Loucy (cell line): ENCODE results near the gene CUL9.

Experiments
- H2AFZ ChIP-seq: fragments of 200-600 bp; sonication (generic); 2 replicates; pipeline ENCODE4 v1.6.0; 2016; ENCODE audit warnings: antibody characterized with exemption, mild to moderate bottlenecking, low read length, moderate library complexity
- H3F3A ChIP-seq: fragments of 200-600 bp; 2 replicates; pipeline ENCODE4 v1.6.0; 2016; ENCODE audit warnings: antibody characterized with exemption, low read depth, mild to moderate bottlenecking
- H3K27me3 ChIP-seq: fragments of 200-600 bp; sonication (generic); 2 replicates; pipeline ENCODE4 v1.6.1; 2014; ENCODE audit warnings: low read length, mild to moderate bottlenecking; ENCODE audit not compliant: insufficient read depth, poor library complexity, severe bottlenecking
- H3K36me3 ChIP-seq: fragments of 200-600 bp; sonication (generic); 2 replicates; pipeline ENCODE4 v1.6.1; 2016; ENCODE audit warnings: low read length; ENCODE audit not compliant: insufficient read depth
- H3K4me1 ChIP-seq: fragments of 200-600 bp; sonication (generic); 2 replicates; pipeline ENCODE4 v1.5.1; 2014; ENCODE audit warnings: low read length, mild to moderate bottlenecking; ENCODE audit not compliant: insufficient read depth, poor library complexity, severe bottlenecking
- H3K4me2 ChIP-seq: fragments of 200-600 bp; sonication (generic); 2 replicates; pipeline ENCODE4 v1.6.0; 2014; ENCODE audit warnings: antibody characterized with exemption, low read length, low read depth, mild to moderate bottlenecking; ENCODE audit not compliant: poor library complexity, severe bottlenecking
- H3K4me3 ChIP-seq: fragments of 200-600 bp; sonication (generic); 2 replicates; pipeline ENCODE4 v1.5.1; 2014; ENCODE audit warnings: low read length, mild to moderate bottlenecking, mixed read lengths; ENCODE audit not compliant: poor library complexity, severe bottlenecking
- H3K79me2 ChIP-seq: fragments of 200-600 bp; sonication (generic); 2 replicates; pipeline ENCODE4 v1.6.1; 2014; ENCODE audit warnings: low read length; ENCODE audit not compliant: insufficient read depth
- H3K9ac ChIP-seq: fragments of 200-600 bp; sonication (generic); 2 replicates; pipeline ENCODE4 v1.6.0; 2014; ENCODE audit warnings: mild to moderate bottlenecking, low read depth, low read length, moderate library complexity; ENCODE audit not compliant: poor library complexity, severe bottlenecking
- H3K9me2 ChIP-seq: fragments of 200-600 bp; sonication (generic); replicated peaks from 2 replicates; pipeline ENCODE4 v1.6.1; 2016; ENCODE audit warnings: low read depth, low read length, mixed read lengths
- H3K9me3 ChIP-seq: fragments of 200-600 bp; sonication (generic); 2 replicates; pipeline ENCODE4 v1.6.1; 2014; ENCODE audit warnings: mild to moderate bottlenecking, antibody characterized with exemption, low read length, low read depth; ENCODE audit not compliant: insufficient read depth
- H4K20me1 ChIP-seq: fragments of 200-600 bp; sonication (generic); 2 replicates; pipeline ENCODE4 v1.6.0; 2014; ENCODE audit warnings: antibody characterized with exemption, low read length, mild to moderate bottlenecking; ENCODE audit not compliant: insufficient read depth, poor library complexity, severe bottlenecking
- CTCF ChIP-seq: fragments of 200-600 bp; sonication (generic); conservative IDR thresholded peaks from 2 replicates; pipeline ENCODE4 v1.5.1; 2014; ENCODE audit warnings: mild to moderate bottlenecking, antibody characterized with exemption, low read length
- EZH2phosphoT487 ChIP-seq: fragments of 200-600 bp; IDR thresholded peaks from 2 replicates; pipeline ENCODE4 v1.6.1; 2018; ENCODE audit warnings: antibody characterized with exemption, mild to moderate bottlenecking, moderate library complexity, borderline replicate concordance

Gene CUL9

GRCh38 chr6:43271103-43271815, 89.3 kb downstream of the CUL9 start:
- Histone ChIP-seq H3K27me3 (no peaks in the 10 kb centered on the region), H3K4me2 (no peak overlapping the region), H2AFZ (no peak overlapping the region), H3K79me2 (no peaks in the 10 kb centered on the region), H3K9ac (no peak overlapping the region), H3K9me2 (no peaks in the 10 kb centered on the region), H3K4me1 (no peaks in the 10 kb centered on the region), H3F3A (no peaks in the 10 kb centered on the region), H3K36me3 (no peaks in the 10 kb centered on the region), H3K9me3 (no peaks in the 10 kb centered on the region), H3K4me3 (no peak overlapping the region), H4K20me1 (no peaks in the 10 kb centered on the region)
- TF ChIP-seq CTCF = no peak
- no peak for TF ChIP-seq EZH2phosphoT487

GRCh38 chr6:43271944-43272343, 89.9 kb downstream of the CUL9 start:
- no peak overlapping the region for H3K4me3 ChIP-seq
- H3K9me2 ChIP-seq = no peaks in the 10 kb centered on the region
- no peaks in the 10 kb centered on the region for H3K27me3 ChIP-seq
- no peaks in the 10 kb centered on the region for H3K79me2 ChIP-seq
- no peaks in the 10 kb centered on the region for H3F3A ChIP-seq
- H3K4me2 ChIP-seq = no peak overlapping the region
- no peak overlapping the region for H2AFZ ChIP-seq
- TF ChIP-seq CTCF = no peak
- TF ChIP-seq EZH2phosphoT487 = no peak
- no peaks in the 10 kb centered on the region for H3K4me1 ChIP-seq
- H3K36me3 ChIP-seq = no peaks in the 10 kb centered on the region
- H4K20me1 ChIP-seq = no peaks in the 10 kb centered on the region
- no peak overlapping the region for H3K9ac ChIP-seq
- H3K9me3 ChIP-seq = no peaks in the 10 kb centered on the region

GRCh38 chr6:43273707-43274106, 91.7 kb downstream of the CUL9 start:
- Histone ChIP-seq H3K9ac (no peak overlapping the region), H3K27me3 (no peaks in the 10 kb centered on the region), H4K20me1 (no peaks in the 10 kb centered on the region), H3K36me3 (no peaks in the 10 kb centered on the region), H3K9me2 (no peaks in the 10 kb centered on the region), H3K4me3 (no peak overlapping the region), H2AFZ (no peak overlapping the region), H3F3A (no peaks in the 10 kb centered on the region), H3K79me2 (no peaks in the 10 kb centered on the region), H3K4me2 (no peak overlapping the region), H3K4me1 (no peaks in the 10 kb centered on the region), H3K9me3 (no peaks in the 10 kb centered on the region)
- TF ChIP-seq EZH2phosphoT487 (no peak), CTCF (no peak)
